HL-60/S4 treated with retinoic acid at 250 ng/mL for 4 days and 3 days (cell line): ENCODE measurements around the gene SMTNL2.
"Not testable (repeated sequence)": the region's sequence is repeated elsewhere in the genome, so short reads cannot be mapped to it uniquely, and the experiment has no call there.

ENCODE experiments used
- in situ Hi-C: fragments of 300-500 bp; cut with MboI; formaldehyde crosslinking; loops from 2 replicates; pipeline ENCODE4 v1.7.0; 2022; ENCODE audit warnings: low sequenced_read_pairs

Gene SMTNL2

DNA sequence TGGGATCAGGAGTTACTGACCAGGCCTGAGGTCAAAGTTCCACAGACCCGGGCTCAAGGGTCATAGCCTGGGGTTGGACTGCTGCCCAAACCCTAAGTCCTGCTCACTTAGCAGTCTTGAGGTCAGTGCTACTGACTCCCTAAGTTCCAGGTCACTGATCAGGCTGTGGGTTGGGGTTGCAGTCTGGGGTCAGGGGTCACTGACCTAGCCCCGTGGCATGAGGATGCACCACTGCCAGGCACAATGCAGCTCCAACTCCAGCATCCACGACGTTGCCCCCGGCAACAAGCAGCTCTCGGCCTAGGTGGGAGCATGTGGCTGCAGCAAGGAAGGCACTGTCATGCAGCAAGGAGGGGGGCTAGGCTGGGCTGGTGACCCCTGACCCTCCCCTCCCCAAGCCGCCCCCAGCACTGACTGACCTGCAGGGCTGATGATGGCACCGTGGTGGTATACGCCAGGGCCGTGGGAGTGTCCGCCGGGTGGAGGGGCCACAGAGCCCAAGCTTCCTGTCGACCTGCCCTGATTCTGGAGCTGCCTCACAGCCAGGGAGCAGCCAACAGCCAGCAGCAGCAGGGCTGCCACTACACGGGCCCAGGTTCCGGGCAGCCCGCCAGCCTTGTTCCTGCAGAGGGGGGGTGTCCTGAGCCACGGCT is 25.1 kb upstream of the SMTNL2 start:
- in situ Hi-C loops = loop anchor here (25.0 kb wide), 1 partner anchor 328 kb away; the partner anchor contains the start of gene C17orf107

DNA sequence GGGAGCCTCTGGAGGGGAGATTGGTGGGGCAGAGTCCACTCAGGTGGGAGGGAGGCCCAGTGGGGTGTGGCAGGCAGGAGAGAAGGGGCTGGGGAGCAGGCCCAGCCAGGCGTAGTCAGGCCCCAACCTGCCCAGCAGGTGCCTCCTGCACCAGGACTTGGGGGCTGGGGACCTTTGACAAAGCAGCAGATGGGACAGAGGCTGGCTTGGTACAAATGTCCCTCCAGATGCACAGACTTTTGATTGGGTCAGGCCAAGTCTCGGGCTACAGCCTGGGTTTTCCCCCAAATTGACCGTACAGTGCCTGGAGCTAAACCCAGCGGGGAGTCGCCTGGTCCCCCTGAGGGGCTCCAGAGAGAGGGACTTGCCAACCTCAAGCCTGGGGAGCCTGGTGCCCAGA is 24.4 kb upstream of the SMTNL2 start:
- in situ Hi-C loops = loop anchor here (25.0 kb wide), 1 partner anchor 327 kb away; the partner anchor contains the start of gene C17orf107

- in situ Hi-C loops = loop anchor here (25.0 kb wide), 1 partner anchor 327 kb away; the partner anchor contains the start of gene C17orf107
Measured at GRCh38 chr17:4560421-4560820, 23.9 kb upstream of the SMTNL2 start, which contains the start of gene GGT6. Gene GGT6 (minus strand): TSS chr17:4560577. CDS start chr17:4560521, 56 bp downstream.

DNA sequence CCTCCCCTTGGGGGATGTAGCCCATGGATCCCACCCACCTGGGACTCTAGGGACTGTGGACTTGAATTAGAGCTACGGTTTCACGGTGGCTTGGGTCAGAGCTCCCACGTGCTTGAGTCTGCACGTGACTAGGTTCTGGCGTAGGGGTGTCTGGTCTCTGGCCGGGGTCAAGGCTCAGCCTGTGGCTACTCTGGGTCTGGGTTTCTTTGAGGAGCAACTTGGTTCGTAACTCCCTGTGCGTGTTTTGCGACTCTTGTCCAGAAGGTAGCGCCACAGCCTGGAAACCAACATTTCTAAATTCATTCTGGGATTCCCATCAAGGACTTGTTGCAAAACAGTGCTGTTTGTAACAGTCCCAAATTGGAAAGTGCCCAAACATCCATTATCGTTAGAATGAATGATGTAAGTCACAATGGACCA is 23.5 kb upstream of the SMTNL2 start:
- in situ Hi-C loops = loop anchor here (25.0 kb wide), 1 partner anchor 326 kb away; the partner anchor contains the start of gene C17orf107

GRCh38 chr17:4562015-4562969 is 22.0 kb upstream of the SMTNL2 start:
- in situ Hi-C loops = loop anchor here (25.0 kb wide), 1 partner anchor 325 kb away; the partner anchor contains the start of gene C17orf107

DNA sequence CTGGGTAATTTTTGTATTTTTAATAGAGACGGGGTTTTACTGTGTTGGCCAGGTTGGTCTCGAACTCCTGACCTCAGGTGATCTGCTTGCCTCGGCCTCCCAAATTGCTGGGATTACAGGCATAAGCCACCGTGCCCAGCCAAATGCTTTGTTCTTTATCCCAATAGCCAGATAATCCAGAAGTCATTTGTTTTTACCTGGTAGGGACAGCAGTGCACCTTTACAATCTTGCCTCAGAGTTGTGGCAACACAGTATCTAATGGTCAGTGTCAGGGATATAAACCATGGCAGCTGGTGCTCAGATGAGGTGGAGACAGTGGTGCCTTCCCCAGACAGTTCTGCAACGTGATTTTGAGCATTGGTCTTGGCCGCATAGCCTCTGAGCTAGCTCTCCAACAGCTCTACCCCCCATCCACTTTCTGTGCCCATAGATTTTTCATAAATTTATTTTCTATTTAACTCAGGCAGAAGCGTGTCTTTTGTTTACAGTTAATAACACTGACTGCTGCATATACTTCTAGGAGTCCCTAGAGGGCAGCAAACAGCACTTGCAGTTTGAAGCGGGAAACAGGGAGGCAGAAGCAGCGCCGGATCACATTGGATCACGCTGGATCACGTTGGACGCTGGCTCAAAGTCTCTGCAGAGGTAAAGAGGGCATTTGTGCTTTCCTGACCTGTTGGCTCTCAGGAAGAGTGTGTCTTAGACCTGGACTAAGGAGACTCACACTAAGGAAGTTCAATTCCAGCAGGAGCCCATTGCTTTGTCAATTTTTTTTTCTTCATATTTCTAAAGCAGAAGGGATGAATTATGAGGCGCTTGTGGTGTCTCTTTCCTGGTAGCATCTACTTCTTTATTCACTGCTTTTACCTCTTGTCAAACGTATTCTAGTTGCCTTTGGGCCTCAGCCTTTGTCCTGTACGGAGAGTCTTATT is 18.9 kb upstream of the SMTNL2 start:
- in situ Hi-C loops = loop anchor here (25.0 kb wide), 1 partner anchor 322 kb away; the partner anchor contains the start of gene C17orf107

GRCh38 chr17:4566785-4567184 is 17.5 kb upstream of the SMTNL2 start:
- in situ Hi-C loops = loop anchor here (25.0 kb wide), 1 partner anchor 321 kb away; the partner anchor contains the start of gene C17orf107

GRCh38 chr17:4569591-4569990 is 14.7 kb upstream of the SMTNL2 start:
- in situ Hi-C loops = loop anchor here (25.0 kb wide), 1 partner anchor 318 kb away; the partner anchor contains the start of gene C17orf107

DNA sequence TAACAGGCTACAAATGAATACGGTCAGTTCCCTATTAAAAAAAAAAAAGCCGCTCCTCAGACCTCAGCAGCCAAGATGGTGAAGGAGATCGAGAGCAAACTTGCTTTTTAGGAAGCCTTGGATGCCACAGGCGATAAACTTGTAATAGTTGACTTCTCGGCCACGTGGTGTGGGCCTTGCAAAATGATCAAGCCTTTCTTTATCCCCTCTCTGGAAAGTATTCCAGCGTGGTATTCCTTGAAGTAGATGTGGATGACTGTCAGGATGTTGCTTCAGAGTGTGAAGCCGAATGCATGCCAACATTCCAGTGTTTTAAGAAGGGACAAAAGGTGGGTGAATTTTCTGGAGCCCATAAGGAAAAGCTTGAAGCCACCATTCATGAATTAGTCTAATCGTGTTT is 12.2 kb upstream of the SMTNL2 start:
- in situ Hi-C loops = loop anchor here (25.0 kb wide), 1 partner anchor 315 kb away; the partner anchor contains the start of gene C17orf107

DNA sequence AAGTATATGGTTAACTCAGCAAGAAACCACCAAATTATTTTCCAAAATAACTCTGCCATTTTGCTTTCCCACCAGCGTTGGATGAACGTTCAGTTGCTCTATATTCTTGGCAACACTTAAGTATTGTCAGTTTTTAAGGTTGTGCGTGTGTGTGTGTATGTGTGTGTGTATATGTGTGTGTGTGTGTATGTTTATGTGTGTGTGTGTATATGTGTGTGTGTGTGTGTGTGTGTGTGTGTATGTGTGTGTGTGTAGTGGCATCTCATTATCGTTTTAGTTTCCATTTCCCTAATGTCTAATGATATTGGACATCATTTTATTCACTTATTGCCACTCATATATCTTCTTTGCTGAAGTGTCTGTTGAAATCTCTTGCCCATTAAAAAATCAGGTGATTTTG is 11.2 kb upstream of the SMTNL2 start:
- in situ Hi-C loops = loop anchor here (25.0 kb wide), 1 partner anchor 314 kb away; the partner anchor contains the start of gene C17orf107

GRCh38 chr17:4573669-4574068 is 10.7 kb upstream of the SMTNL2 start:
- in situ Hi-C loops = loop anchor here (25.0 kb wide), 1 partner anchor 314 kb away; the partner anchor contains the start of gene C17orf107

GRCh38 chr17:4574448-4575045 is 9.8 kb upstream of the SMTNL2 start:
- in situ Hi-C loops = loop anchor here (25.0 kb wide), 1 partner anchor 313 kb away; the partner anchor contains the start of gene C17orf107

GRCh38 chr17:4576161-4576558 is 8.2 kb upstream of the SMTNL2 start:
- in situ Hi-C loops = no loop called here

GRCh38 chr17:4576729-4577322 is 7.5 kb upstream of the SMTNL2 start:
- in situ Hi-C loops = no loop called here

DNA sequence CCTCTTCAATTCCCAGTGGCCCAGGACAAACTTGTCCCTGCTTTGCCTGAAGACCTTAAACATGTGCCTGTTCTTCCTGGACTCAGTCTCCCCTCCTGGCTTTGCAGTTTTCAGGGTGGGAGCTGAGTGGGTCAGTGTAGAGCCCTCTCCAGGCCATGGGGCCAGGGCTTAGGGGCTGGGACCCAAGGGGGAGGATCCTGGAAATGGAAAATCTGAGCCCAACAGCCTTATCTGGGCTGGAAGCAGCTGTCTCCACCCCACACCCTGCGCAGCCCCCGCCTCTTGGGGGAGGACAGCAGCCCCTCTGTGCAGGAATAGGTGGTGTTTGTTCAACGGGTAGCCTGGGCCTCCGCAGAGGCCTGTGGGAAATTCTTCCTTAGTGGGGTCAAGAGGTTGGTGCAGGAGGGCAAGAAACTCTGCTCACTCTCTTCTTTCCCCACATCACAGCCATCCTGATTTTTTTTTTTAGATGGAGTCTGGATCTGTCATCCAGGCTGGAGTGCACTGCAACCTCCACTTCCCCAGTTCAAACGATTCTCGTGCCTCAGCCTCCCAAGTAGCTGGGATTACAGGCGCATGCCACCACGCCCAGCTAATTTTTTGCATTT is 6.8 kb upstream of the SMTNL2 start:
- in situ Hi-C loops = no loop called here

- in situ Hi-C loops = not testable (repeated sequence)
Measured at GRCh38 chr17:4578349-4578748, 6.0 kb upstream of the SMTNL2 start.

DNA sequence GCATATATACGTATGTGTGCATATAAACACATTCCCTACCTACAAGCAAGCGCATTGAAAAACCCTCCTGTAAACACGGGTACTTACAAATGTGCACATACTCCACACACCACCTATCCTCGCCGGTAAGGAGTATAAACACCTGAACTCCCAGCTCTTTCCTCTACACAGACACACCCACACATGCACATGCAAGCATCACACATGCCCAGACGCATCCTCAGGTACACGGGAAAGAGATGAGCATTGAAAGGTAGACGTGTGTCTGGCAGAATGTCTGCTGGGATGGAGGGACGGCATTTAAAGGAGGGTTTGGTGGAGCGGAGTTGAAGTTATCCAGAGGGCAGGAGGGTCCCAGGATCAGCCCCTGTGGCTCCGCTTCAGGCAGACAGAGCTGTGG is 4.7 kb upstream of the SMTNL2 start:
- in situ Hi-C loops = no loop called here

GRCh38 chr17:4580291-4580690 is 4.0 kb upstream of the SMTNL2 start:
- in situ Hi-C loops = no loop called here

GRCh38 chr17:4582101-4582501 is 2.2 kb upstream of the SMTNL2 start:
- in situ Hi-C loops = no loop called here
